SK-N-DZ (cell line): ENCODE results near the gene PARVB.

Experiments
- DNase-seq: peaks from one replicate; pipeline ENCODE4 v3.0.0-alpha.2; 2015; ENCODE audit warnings: low spot score

Gene PARVB

GRCh38 chr22:44157916-44158618, 134.0 kb downstream of the PARVB start:
- DNase-seq: no peak

- DNase-seq: no peak
These were observed 134.7 kb downstream of the PARVB start for GRCh38 chr22:44158816-44159215.

GRCh38 chr22:44159221-44159620, 135.1 kb downstream of the PARVB start:
- no peak for DNase-seq

GRCh38 chr22:44159811-44160210, 135.7 kb downstream of the PARVB start:
- DNase-seq: no peak

GRCh38 chr22:44160421-44160820, 136.3 kb downstream of the PARVB start:
- DNase-seq: no peak

GRCh38 chr22:44161673-44162072, 137.6 kb downstream of the PARVB start:
- DNase-seq: no peak

GRCh38 chr22:44162960-44163359, 138.9 kb downstream of the PARVB start:
- no peak for DNase-seq

GRCh38 chr22:44163536-44163935, 139.4 kb downstream of the PARVB start:
- no peak for DNase-seq

GRCh38 chr22:44164031-44164430, 139.9 kb downstream of the PARVB start:
- no peak for DNase-seq

GRCh38 chr22:44165286-44165874, 141.3 kb downstream of the PARVB start:
- DNase-seq: no peak

- DNase-seq: no peak
These were observed 142.6 kb downstream of the PARVB start for GRCh38 chr22:44166498-44167276.

- DNase-seq: no peak
These were observed 143.4 kb downstream of the PARVB start for GRCh38 chr22:44167501-44167900.

GRCh38 chr22:44168206-44168605, 144.1 kb downstream of the PARVB start:
- DNase-seq: no peak

- no peak for DNase-seq
These were observed 146.4 kb downstream of the PARVB start for GRCh38 chr22:44170470-44170869.

- no peak for DNase-seq
These were observed 147.5 kb downstream of the PARVB start for GRCh38 chr22:44171561-44171960.

GRCh38 chr22:44172370-44173108, 148.4 kb downstream of the PARVB start:
- no peak for DNase-seq

- no peak for DNase-seq
These were observed 149.1 kb downstream of the PARVB start for GRCh38 chr22:44173154-44173553.

- DNase-seq: no peak
These were observed 151.6 kb downstream of the PARVB start for GRCh38 chr22:44175676-44176075.

- DNase-seq: no peak
These were observed 155.3 kb downstream of the PARVB start for GRCh38 chr22:44179196-44179988.

- DNase-seq: no peak
These were observed 156.0 kb downstream of the PARVB start for GRCh38 chr22:44179989-44180705.

- DNase-seq: no peak
These were observed 156.6 kb downstream of the PARVB start, which contains the start of gene PARVG for GRCh38 chr22:44180706-44181032. Gene PARVG (plus strand): TSS chr22:44180925. CDS start chr22:44183330, 2,405 bp downstream.
